Measurements from ENCODE around the gene ERCC6L2.

ERCC6L2 gene

GRCh38 chr9:95839012-95839411 is 36.5 kb upstream of the ERCC6L2 start:
- Histone ChIP-seq H3K4me2 (ENCODE audit: low read length) (no peak overlapping the region), H3K9me2 (ENCODE audit: low read depth, low read length) (no peaks in the 10 kb centered on the region), H3F3A (ENCODE audit: insufficient read depth, low read length) (no peaks in the 10 kb centered on the region), H3K79me2 (ENCODE audit: insufficient read depth, low read length) (no peaks in the 10 kb centered on the region), H3K4me3 (ENCODE audit: low read depth, low read length, poor library complexity, severe bottlenecking) (no peak overlapping the region), H2AFZ (ENCODE audit: low read length) (no peak overlapping the region), H3K9ac (ENCODE audit: low read length) (no peak overlapping the region), H3K27me3 (ENCODE audit: insufficient read depth, low read length) (no peaks in the 10 kb centered on the region), H4K20me1 (ENCODE audit: insufficient read depth, low read length) (no peaks in the 10 kb centered on the region), H3K9me3 (ENCODE audit: low read length) (no peaks in the 10 kb centered on the region), H3K4me1 (ENCODE audit: insufficient read depth, low read length, severe bottlenecking) (no peaks in the 10 kb centered on the region), H3K27ac (ENCODE audit: low read depth, low read length, poor library complexity, severe bottlenecking) (no peak overlapping the region), H3K36me3 (ENCODE audit: insufficient read depth, low read length) (no peaks in the 10 kb centered on the region)
- TF ChIP-seq CTCF (IDR thresholded peaks at IDR 0.05; ENCODE audit: low read length) (no peak), EZH2 (IDR thresholded peaks at IDR 0.05; ENCODE audit: borderline replicate concordance, low read length) (no peak)

GRCh38 chr9:95840074-95840473 is 35.4 kb upstream of the ERCC6L2 start:
- H2AFZ ChIP-seq (ENCODE audit: low read length) = no peak overlapping the region
- H3K9me2 ChIP-seq (ENCODE audit: low read depth, low read length) = no peaks in the 10 kb centered on the region
- H3F3A ChIP-seq (ENCODE audit: insufficient read depth, low read length) = no peaks in the 10 kb centered on the region
- H4K20me1 ChIP-seq (ENCODE audit: insufficient read depth, low read length) = no peaks in the 10 kb centered on the region
- H3K27ac ChIP-seq (ENCODE audit: low read depth, low read length, poor library complexity, severe bottlenecking) = no peak overlapping the region
- no peaks in the 10 kb centered on the region for H3K9me3 ChIP-seq (ENCODE audit: low read length)
- H3K4me2 ChIP-seq (ENCODE audit: low read length) = no peak overlapping the region
- H3K36me3 ChIP-seq (ENCODE audit: insufficient read depth, low read length) = no peaks in the 10 kb centered on the region
- H3K27me3 ChIP-seq (ENCODE audit: insufficient read depth, low read length) = no peaks in the 10 kb centered on the region
- no peak overlapping the region for H3K9ac ChIP-seq (ENCODE audit: low read length)
- H3K4me1 ChIP-seq (ENCODE audit: insufficient read depth, low read length, severe bottlenecking) = no peaks in the 10 kb centered on the region
- H3K79me2 ChIP-seq (ENCODE audit: insufficient read depth, low read length) = no peaks in the 10 kb centered on the region
- no peak overlapping the region for H3K4me3 ChIP-seq (ENCODE audit: low read depth, low read length, poor library complexity, severe bottlenecking)
- TF ChIP-seq EZH2 (IDR thresholded peaks at IDR 0.05; ENCODE audit: borderline replicate concordance, low read length) (no peak), CTCF (IDR thresholded peaks at IDR 0.05; ENCODE audit: low read length) (no peak)

GRCh38 chr9:95841377-95841776 is 34.1 kb upstream of the ERCC6L2 start:
- H3K9me2 ChIP-seq (ENCODE audit: low read depth, low read length) = no peaks in the 10 kb centered on the region
- no peaks in the 10 kb centered on the region for H3K27me3 ChIP-seq (ENCODE audit: insufficient read depth, low read length)
- no peaks in the 10 kb centered on the region for H4K20me1 ChIP-seq (ENCODE audit: insufficient read depth, low read length)
- no peaks in the 10 kb centered on the region for H3F3A ChIP-seq (ENCODE audit: insufficient read depth, low read length)
- no peaks in the 10 kb centered on the region for H3K36me3 ChIP-seq (ENCODE audit: insufficient read depth, low read length)
- no peak overlapping the region for H3K4me3 ChIP-seq (ENCODE audit: low read depth, low read length, poor library complexity, severe bottlenecking)
- no peak overlapping the region for H2AFZ ChIP-seq (ENCODE audit: low read length)
- no peak overlapping the region for H3K4me2 ChIP-seq (ENCODE audit: low read length)
- no peaks in the 10 kb centered on the region for H3K4me1 ChIP-seq (ENCODE audit: insufficient read depth, low read length, severe bottlenecking)
- no peak overlapping the region for H3K27ac ChIP-seq (ENCODE audit: low read depth, low read length, poor library complexity, severe bottlenecking)
- no peak for TF ChIP-seq CTCF (IDR thresholded peaks at IDR 0.05; ENCODE audit: low read length)
- no peak for TF ChIP-seq EZH2 (IDR thresholded peaks at IDR 0.05; ENCODE audit: borderline replicate concordance, low read length)
- H3K9me3 ChIP-seq (ENCODE audit: low read length) = no peaks in the 10 kb centered on the region
- no peak overlapping the region for H3K9ac ChIP-seq (ENCODE audit: low read length)
- H3K79me2 ChIP-seq (ENCODE audit: insufficient read depth, low read length) = no peaks in the 10 kb centered on the region

All from OCI-LY1 (cell line).